Testis (tissue), 2 donors: ENCODE results near the gene LRRC7.

Source experiments
- CTCF ChIP-seq, 3 experiments: fragments of 450-650 bp in 2 of 3; fragments of 200-600 bp in 1 of 3; sonication (generic) in 1 of 3; IDR thresholded peaks; one replicate each; pipeline ENCODE4 v1.5.1; 2016 to 2019; ENCODE audit warnings: antibody characterized with exemption in 3 of 3, mild to moderate bottlenecking in 2 of 3, moderate library complexity in 1 of 3
- POLR2A ChIP-seq: fragments of 450-650 bp; IDR thresholded peaks from one replicate; pipeline ENCODE4 v1.6.1; 2017; ENCODE audit warnings: antibody characterized with exemption, mild to moderate bottlenecking, moderate library complexity

GRCh38 chr1:69747207-69747606, 179.5 kb downstream of the LRRC7 start:
- TF ChIP-seq CTCF (IDR thresholded peaks at IDR 0.05) = no peak
- TF ChIP-seq POLR2A = no peak
